Trophoblast cell (in vitro differentiated cells and primary cell): ENCODE data around the gene PDE4DIP.
A peak's percentile ranks its signal among the peaks of the same experiment; 100 is the strongest.
"Not testable (repeated sequence)": the region's sequence is repeated elsewhere in the genome, so short reads cannot be mapped to it uniquely, and the experiment has no call there.

ENCODE experiments used
- DNase-seq, 2 donors: peaks; one replicate each; pipeline ENCODE4 v3.0.0-alpha.2; 2016
- H2AFZ ChIP-seq: 2 replicates; pipeline ENCODE4 v1.6.1; 2013; ENCODE audit warnings: low read length, moderate library complexity, mild to moderate bottlenecking; ENCODE audit not compliant: insufficient read depth, poor library complexity
- H2AK5ac ChIP-seq: 2 replicates; pipeline ENCODE4 v1.6.1; 2013; ENCODE audit warnings: mild to moderate bottlenecking, low read length
- H2BK120ac ChIP-seq: 2 replicates; pipeline ENCODE4 v1.6.1; 2013; ENCODE audit warnings: low read length, mild to moderate bottlenecking, moderate library complexity; ENCODE audit not compliant: insufficient read depth, poor library complexity
- H2BK12ac ChIP-seq: 2 replicates; pipeline ENCODE4 v1.6.1; 2013; ENCODE audit warnings: mild to moderate bottlenecking, low read length, moderate library complexity
- H2BK5ac ChIP-seq: 2 replicates; pipeline ENCODE4 v1.6.1; 2013; ENCODE audit warnings: low read length, low read depth, moderate library complexity, mild to moderate bottlenecking; ENCODE audit not compliant: poor library complexity
- H3K14ac ChIP-seq: 2 replicates; pipeline ENCODE4 v1.6.1; 2013; ENCODE audit warnings: mild to moderate bottlenecking, low read length
- H3K18ac ChIP-seq: 2 replicates; pipeline ENCODE4 v1.6.1; 2013; ENCODE audit warnings: mild to moderate bottlenecking, low read length
- H3K23ac ChIP-seq: 2 replicates; pipeline ENCODE4 v1.6.1; 2013; ENCODE audit warnings: low read length
- H3K27ac ChIP-seq: 2 replicates; pipeline ENCODE4 v1.5.1; 2013; ENCODE audit warnings: low read depth, mild to moderate bottlenecking, inconsistent platforms, low read length, moderate library complexity
- H3K27me3 ChIP-seq: 2 replicates; pipeline ENCODE4 v1.6.1; 2013; ENCODE audit warnings: inconsistent platforms, mild to moderate bottlenecking, low read length, moderate library complexity; ENCODE audit not compliant: insufficient read depth
- H3K36me3 ChIP-seq, 2 experiments: 1 replicate in 1 of 2; 2 replicates in 1 of 2; pipeline ENCODE4 v1.6.1; 2013; ENCODE audit warnings: low read length in 2 of 2, mild to moderate bottlenecking in 2 of 2, moderate library complexity in 1 of 2; ENCODE audit not compliant: insufficient read depth in 2 of 2, control insufficient read depth in 1 of 2
- H3K4ac ChIP-seq: 2 replicates; pipeline ENCODE4 v1.6.1; 2013; ENCODE audit warnings: low read depth, mild to moderate bottlenecking, low read length, moderate library complexity
- H3K4me1 ChIP-seq, 2 experiments: 1 replicate in 1 of 2; 2 replicates in 1 of 2; pipeline ENCODE4 v1.6.1; 2013; ENCODE audit warnings: low read length in 2 of 2, mild to moderate bottlenecking in 2 of 2, moderate library complexity in 1 of 2; ENCODE audit not compliant: insufficient read depth in 2 of 2, control insufficient read depth in 1 of 2
- H3K4me2 ChIP-seq: 2 replicates; pipeline ENCODE4 v1.6.1; 2013; ENCODE audit warnings: inconsistent platforms, mild to moderate bottlenecking, low read length, moderate library complexity
- H3K4me3 ChIP-seq: 2 replicates; pipeline ENCODE4 v1.5.1; 2013; ENCODE audit warnings: mild to moderate bottlenecking, low read depth, low read length, inconsistent platforms
- H3K79me1 ChIP-seq: one replicate; pipeline ENCODE4 v1.6.1; 2013; ENCODE audit warnings: low read length
- H3K79me2 ChIP-seq: 2 replicates; pipeline ENCODE4 v1.6.1; 2013; ENCODE audit warnings: low read length, mild to moderate bottlenecking; ENCODE audit not compliant: control insufficient read depth, insufficient read depth, poor library complexity
- H3K9ac ChIP-seq: 2 replicates; pipeline ENCODE4 v1.6.1; 2013; ENCODE audit warnings: mild to moderate bottlenecking, low read length
- H3K9me3 ChIP-seq: 2 replicates; pipeline ENCODE4 v1.6.1; 2013; ENCODE audit warnings: low read depth, mild to moderate bottlenecking, control low read depth, inconsistent platforms, low read length; ENCODE audit not compliant: insufficient read depth
- H4K12ac ChIP-seq: 2 replicates; pipeline ENCODE4 v1.6.1; 2013; ENCODE audit warnings: low read depth, mild to moderate bottlenecking, low read length, moderate library complexity
- H4K8ac ChIP-seq: 2 replicates; pipeline ENCODE4 v1.6.1; 2013; ENCODE audit warnings: low read depth, mild to moderate bottlenecking, low read length, moderate library complexity
- H4K91ac ChIP-seq: one replicate; pipeline ENCODE4 v1.6.1; 2013; ENCODE audit warnings: low read depth, mild to moderate bottlenecking, low read length, moderate library complexity
- WGBS: extraction: QIAGEN DNeasy Blood & Tissue Kit; methylation state at CpG from one replicate; pipeline ENCODE4 v1.1.7; 2013; ENCODE audit warnings: missing lambda C conversion rate; ENCODE audit not compliant: insufficient read length, insufficient coverage; ENCODE audit errors: extremely low coverage; 5-methylcytosine and 5-hydroxymethylcytosine counted together

PDE4DIP gene

DNA sequence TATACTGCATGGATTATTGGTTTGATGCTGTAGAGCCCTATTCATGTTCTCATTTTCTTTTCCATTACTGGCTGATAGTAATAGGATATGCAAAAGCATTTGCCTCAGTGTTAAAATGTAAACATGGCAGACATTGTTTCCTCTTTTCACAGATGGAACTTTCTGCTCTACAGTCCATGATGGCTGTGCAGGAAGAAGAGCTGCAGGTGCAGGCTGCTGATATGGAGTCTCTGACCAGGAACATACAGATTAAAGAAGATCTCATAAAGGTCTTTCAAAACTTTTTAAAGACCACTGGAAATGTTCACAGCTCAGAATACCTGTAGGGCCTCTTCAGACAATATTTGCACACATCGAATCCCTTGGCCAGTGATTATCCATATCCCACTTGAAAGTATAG lies 133.6 kb downstream of the PDE4DIP start:
- not testable (repeated sequence) for H3K23ac ChIP-seq, H3K79me2 ChIP-seq, H3K18ac ChIP-seq, H3K4me1 ChIP-seq, H3K4me3 ChIP-seq, H3K14ac ChIP-seq, DNase-seq, H2AFZ ChIP-seq, H2BK5ac ChIP-seq, H4K12ac ChIP-seq, H3K27me3 ChIP-seq, H3K4ac ChIP-seq, H4K91ac ChIP-seq, H4K8ac ChIP-seq, H3K9ac ChIP-seq, H3K27ac ChIP-seq, H2BK12ac ChIP-seq, H3K79me1 ChIP-seq, H3K36me3 ChIP-seq, H3K4me2 ChIP-seq, H3K9me3 ChIP-seq, H2BK120ac ChIP-seq, H2AK5ac ChIP-seq
- WGBS = no CpG with 5 or more reads among the region's 1 CpG

- H3K18ac ChIP-seq, H3K4ac ChIP-seq, H4K91ac ChIP-seq, H3K9ac ChIP-seq, H2BK5ac ChIP-seq, H3K23ac ChIP-seq, H3K79me2 ChIP-seq, H4K12ac ChIP-seq, H3K27me3 ChIP-seq, H2BK12ac ChIP-seq, H3K4me1 ChIP-seq, H3K36me3 ChIP-seq, H3K79me1 ChIP-seq, H3K14ac ChIP-seq, DNase-seq, H2AK5ac ChIP-seq, H3K9me3 ChIP-seq, H2BK120ac ChIP-seq, H3K4me3 ChIP-seq, H4K8ac ChIP-seq, H2AFZ ChIP-seq, H3K27ac ChIP-seq, H3K4me2 ChIP-seq: not testable (repeated sequence)
- WGBS = no CpG with 5 or more reads among the region's 3 CpGs
Observed at GRCh38 chr1:148989378-148989777, 145.2 kb downstream of the PDE4DIP start.

DNA sequence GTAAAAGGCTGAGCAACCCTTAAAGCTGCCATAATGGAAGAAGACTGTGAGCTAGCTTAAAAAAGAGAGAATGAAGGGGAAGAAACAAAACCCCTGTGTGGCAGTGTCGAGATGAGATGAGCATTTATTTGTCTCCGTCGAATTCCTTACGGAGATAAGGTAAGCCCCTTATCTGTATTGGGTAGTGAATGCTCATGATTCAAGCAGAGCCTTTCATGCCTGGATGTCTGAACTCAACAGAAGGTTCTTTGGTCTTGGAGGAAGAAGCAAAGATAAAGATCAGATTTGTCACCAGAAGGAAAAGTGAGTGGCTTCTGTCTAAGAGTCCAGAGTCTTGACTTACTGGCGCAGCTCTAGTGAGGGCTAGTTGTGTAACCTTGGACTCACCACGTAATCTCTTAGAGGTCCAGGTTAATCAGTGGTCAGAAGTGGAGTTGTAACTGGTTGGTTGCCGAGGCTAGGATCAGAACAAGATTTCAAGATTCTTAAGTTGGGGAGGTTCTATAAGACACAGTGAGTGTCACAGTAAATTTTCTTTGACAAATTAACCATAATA lies 146.1 kb downstream of the PDE4DIP start:
- H3K18ac ChIP-seq, H3K4me1 ChIP-seq, H2AFZ ChIP-seq, H2BK5ac ChIP-seq, H3K27me3 ChIP-seq, H2BK12ac ChIP-seq, H2AK5ac ChIP-seq, H4K91ac ChIP-seq, H3K79me1 ChIP-seq, H3K9me3 ChIP-seq, H3K14ac ChIP-seq, H3K9ac ChIP-seq, H3K23ac ChIP-seq, H3K27ac ChIP-seq, H4K8ac ChIP-seq, H3K79me2 ChIP-seq, H3K36me3 ChIP-seq, H3K4me3 ChIP-seq, H2BK120ac ChIP-seq, H3K4ac ChIP-seq, H3K4me2 ChIP-seq, H4K12ac ChIP-seq: not testable (repeated sequence)
- WGBS = no CpG with 5 or more reads among the region's 7 CpGs
- DNase-seq = peak in 1 of 2 donors; percentile 54

- H3K79me2 ChIP-seq, DNase-seq, H2BK5ac ChIP-seq, H3K4me2 ChIP-seq, H2AK5ac ChIP-seq, H4K8ac ChIP-seq, H3K23ac ChIP-seq, H3K27me3 ChIP-seq, H3K4me3 ChIP-seq, H3K9ac ChIP-seq, H3K4ac ChIP-seq, H2BK12ac ChIP-seq, H3K18ac ChIP-seq, H3K14ac ChIP-seq, H4K91ac ChIP-seq, H2AFZ ChIP-seq, H4K12ac ChIP-seq, H3K4me1 ChIP-seq, H3K27ac ChIP-seq, H2BK120ac ChIP-seq, H3K9me3 ChIP-seq, H3K36me3 ChIP-seq, H3K79me1 ChIP-seq: not testable (repeated sequence)
- WGBS = no CpG with 5 or more reads among the region's 2 CpGs
Observed at GRCh38 chr1:148991818-148992217, 147.6 kb downstream of the PDE4DIP start.
